ENCODE results near the gene GFRAL. TPM values are rescaled to one million over a fixed set of nuclear protein-coding genes. Genes with fewer than 3 reads are reported as not detected.

GFRAL gene
- total RNA-seq, 4 donors from 2014 or later = not detected

DNA sequence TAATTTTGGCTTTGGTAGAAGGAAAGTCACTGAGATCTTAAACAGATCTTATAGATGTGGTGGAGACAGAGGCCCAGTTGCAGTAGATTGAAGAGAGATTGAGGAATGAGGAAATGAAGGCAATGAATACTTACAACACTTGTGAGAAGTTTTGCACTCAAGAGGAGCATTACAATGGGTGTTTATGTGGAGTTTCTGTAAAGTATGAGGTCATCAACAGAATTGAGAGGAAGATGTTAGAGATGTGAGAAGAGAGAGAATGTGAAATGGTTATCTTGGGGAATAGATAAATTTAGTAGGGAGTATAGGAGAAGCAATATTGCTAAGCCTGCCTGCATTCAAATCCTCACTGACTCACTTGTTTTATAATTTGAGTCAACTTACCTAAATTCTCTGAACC lies 83.4 kb downstream of the GFRAL start:
- Histone ChIP-seq H3K36me3 (no peaks in the 10 kb centered on the region), H3K9me3 (no peaks in the 10 kb centered on the region), H3K27ac (no peak overlapping the region), H3K4me3 (no peak overlapping the region), H3K27me3 (no peaks in the 10 kb centered on the region), H3K4me1 (no peaks in the 10 kb centered on the region)
- no peak for TF ChIP-seq POLR2A (IDR thresholded peaks at IDR 0.05)
- TF ChIP-seq, protein P1, sequence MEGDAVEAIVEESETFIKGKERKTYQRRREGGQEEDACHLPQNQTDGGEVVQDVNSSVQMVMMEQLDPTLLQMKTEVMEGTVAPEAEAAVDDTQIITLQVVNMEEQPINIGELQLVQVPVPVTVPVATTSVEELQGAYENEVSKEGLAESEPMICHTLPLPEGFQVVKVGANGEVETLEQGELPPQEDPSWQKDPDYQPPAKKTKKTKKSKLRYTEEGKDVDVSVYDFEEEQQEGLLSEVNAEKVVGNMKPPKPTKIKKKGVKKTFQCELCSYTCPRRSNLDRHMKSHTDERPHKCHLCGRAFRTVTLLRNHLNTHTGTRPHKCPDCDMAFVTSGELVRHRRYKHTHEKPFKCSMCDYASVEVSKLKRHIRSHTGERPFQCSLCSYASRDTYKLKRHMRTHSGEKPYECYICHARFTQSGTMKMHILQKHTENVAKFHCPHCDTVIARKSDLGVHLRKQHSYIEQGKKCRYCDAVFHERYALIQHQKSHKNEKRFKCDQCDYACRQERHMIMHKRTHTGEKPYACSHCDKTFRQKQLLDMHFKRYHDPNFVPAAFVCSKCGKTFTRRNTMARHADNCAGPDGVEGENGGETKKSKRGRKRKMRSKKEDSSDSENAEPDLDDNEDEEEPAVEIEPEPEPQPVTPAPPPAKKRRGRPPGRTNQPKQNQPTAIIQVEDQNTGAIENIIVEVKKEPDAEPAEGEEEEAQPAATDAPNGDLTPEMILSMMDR (IDR thresholded peaks at IDR 0.05) = no peak
- no peak for DNase-seq
- intact Hi-C loops (cut with DNase I) = no loop called here

DNA sequence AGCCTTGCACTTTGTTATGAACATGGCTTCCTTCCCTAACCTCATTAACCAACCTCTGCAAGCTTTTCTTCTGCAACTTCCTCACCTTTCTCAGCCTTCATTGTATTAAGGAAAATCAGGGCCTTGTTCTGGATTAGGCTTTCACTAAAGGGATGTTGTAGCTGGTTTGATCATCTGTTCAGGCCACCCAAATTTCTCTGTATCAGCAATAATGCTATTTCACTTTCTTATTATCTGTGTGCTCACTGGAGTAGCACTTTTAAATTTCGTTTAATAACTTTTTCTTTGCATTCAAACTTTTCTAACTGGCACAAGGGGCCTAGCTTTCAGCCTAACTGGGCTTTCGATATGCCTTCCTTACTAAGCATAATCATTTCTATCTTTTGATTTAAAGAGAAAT lies 96.7 kb downstream of the GFRAL start:
- H3K27ac ChIP-seq = no peak overlapping the region
- no peaks in the 10 kb centered on the region for H3K4me1 ChIP-seq
- H3K36me3 ChIP-seq = no peaks in the 10 kb centered on the region
- TF ChIP-seq, protein P1 (IDR thresholded peaks at IDR 0.05) = no peak
- no peak for TF ChIP-seq POLR2A (IDR thresholded peaks at IDR 0.05)
- 48 to 59% methylated on average over 2 of the region's 2 CpGs for WGBS, 2 donors
- H3K4me3 ChIP-seq = no peak overlapping the region
- intact Hi-C loops (cut with DNase I) = no loop called here
- no peaks in the 10 kb centered on the region for H3K9me3 ChIP-seq
- H3K27me3 ChIP-seq = no peaks in the 10 kb centered on the region
- no peak for DNase-seq

DNA sequence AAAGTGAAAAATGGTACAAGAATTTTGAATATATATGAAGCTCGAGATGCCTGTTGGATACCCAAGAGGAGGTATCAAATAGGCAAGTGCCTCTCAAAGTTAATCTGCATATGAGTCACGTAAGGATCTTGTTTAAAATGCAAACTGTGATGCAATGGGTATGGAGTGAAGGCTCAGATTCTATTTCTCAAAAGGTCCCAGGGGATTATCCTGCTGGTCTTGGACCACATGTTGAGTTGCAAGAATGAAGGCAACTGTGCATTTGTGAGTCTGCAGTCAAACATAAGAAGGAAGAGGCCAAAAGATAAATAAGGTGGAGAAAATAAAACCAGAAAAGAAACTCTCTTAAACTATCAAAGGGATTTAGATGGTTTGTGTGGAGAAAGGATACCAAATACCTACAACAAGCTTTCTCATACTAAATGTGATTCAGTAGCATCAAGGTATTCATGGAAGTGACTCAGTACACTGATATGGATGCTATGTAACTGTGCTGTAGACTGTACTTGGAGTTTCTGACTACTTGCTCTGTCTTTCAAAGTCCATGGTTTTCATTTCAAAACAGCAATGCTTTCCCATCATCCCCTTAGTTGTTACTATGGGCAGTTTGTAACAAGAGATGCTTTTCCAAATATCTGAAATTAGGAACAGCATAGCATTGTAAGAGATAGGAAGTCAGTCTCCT lies 106.3 kb downstream of the GFRAL start:
- Histone ChIP-seq H3K9me3 (no peaks in the 10 kb centered on the region), H3K4me1 (no peaks in the 10 kb centered on the region), H3K4me3 (no peak overlapping the region), H3K27me3 (no peaks in the 10 kb centered on the region), H3K27ac (no peak overlapping the region), H3K36me3 (no peaks in the 10 kb centered on the region)
- WGBS, 2 donors = 24 to 43% methylated on average over 2 of the region's 2 CpGs
- no peak for DNase-seq
- intact Hi-C loops (cut with DNase I) = no loop called here
- no peak for TF ChIP-seq POLR2A (IDR thresholded peaks at IDR 0.05)

DNA sequence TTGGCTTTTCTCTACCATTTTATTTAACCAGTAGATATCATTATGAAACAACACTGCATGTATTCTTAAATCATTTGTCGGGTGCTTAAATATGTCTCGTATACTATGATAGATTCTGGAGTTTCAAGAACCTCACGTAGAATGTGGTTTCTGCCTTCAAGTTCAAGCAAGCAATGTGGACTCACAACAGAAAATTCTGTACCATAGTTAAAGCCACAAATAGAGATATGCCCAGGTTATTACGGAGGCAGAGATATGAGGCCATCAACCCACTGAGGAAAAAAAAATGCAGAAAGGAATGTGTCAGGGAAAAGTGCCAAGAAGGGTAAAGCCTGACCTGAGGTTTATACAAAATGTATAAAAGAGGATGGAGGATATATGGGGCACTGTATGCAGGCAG lies 109.9 kb downstream of the GFRAL start:
- no peaks in the 10 kb centered on the region for H3K36me3 ChIP-seq
- H3K4me3 ChIP-seq = no peak overlapping the region
- H3K27me3 ChIP-seq = no peaks in the 10 kb centered on the region
- H3K4me1 ChIP-seq = no peaks in the 10 kb centered on the region
- DNase-seq = no peak
- no peak for TF ChIP-seq POLR2A (IDR thresholded peaks at IDR 0.05)
- TF ChIP-seq, protein P1 (IDR thresholded peaks at IDR 0.05) = no peak
- WGBS, 2 donors = 59 to 66% methylated on average over 4 of the region's 4 CpGs
- intact Hi-C loops (cut with DNase I) = no loop called here
- H3K9me3 ChIP-seq = no peaks in the 10 kb centered on the region
- H3K27ac ChIP-seq = no peak overlapping the region

DNA sequence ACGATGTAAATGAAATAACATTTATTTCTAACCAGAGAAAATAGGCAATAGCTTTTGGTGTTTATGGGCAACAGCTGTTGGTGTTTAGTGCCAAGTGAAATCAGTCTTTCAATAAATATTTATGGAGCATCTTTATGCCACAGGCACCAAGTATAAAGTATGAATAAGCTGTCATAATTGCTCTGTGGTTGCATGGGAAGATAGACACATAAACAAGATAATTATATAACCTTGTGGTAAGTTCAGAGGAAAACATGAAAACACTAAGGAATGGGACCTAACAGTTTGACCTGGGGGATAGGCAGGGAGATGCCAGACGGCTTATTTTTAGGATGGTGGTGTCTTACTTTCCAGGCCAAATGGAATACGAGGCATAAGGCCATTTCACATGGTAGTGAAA lies 110.9 kb downstream of the GFRAL start:
- TF ChIP-seq POLR2A (IDR thresholded peaks at IDR 0.05) = no peak
- TF ChIP-seq, protein P1 (IDR thresholded peaks at IDR 0.05) = no peak
- intact Hi-C loops (cut with DNase I) = no loop called here
- Histone ChIP-seq H3K36me3 (no peaks in the 10 kb centered on the region), H3K27ac (no peak overlapping the region), H3K4me1 (no peaks in the 10 kb centered on the region), H3K27me3 (no peaks in the 10 kb centered on the region), H3K9me3 (no peaks in the 10 kb centered on the region), H3K4me3 (no peak overlapping the region)
- 71 to 78% methylated on average over 3 of the region's 3 CpGs for WGBS, 2 donors
- no peak for DNase-seq

Measured in esophagus squamous epithelium (tissue), 5 donors.